Kidney (tissue), 14 donors: ENCODE measurements around the gene UBE2D1. TPM values are rescaled to one million over a fixed set of nuclear protein-coding genes. Genes with fewer than 3 reads are reported as not detected.
A peak's percentile ranks its signal among the peaks of the same experiment; 100 is the strongest.

ENCODE experiments used
- DNase-seq, 5 donors: peaks; one replicate each; pipeline ENCODE4 v3.0.0-alpha.2; 2013 to 2020
- FAIRE-seq: peaks from 2 replicates; lab custom pipeline; 2012; peaks lifted over from hg19 to GRCh38; lab: Jason Lieb, UNC
- H3K27ac ChIP-seq, 2 donors: one replicate each; pipeline ENCODE4 v1.7.0; 2013; ENCODE audit warnings: low read depth in 2 of 2, low read length in 2 of 2, inconsistent platforms in 1 of 2
- H3K27me3 ChIP-seq: one replicate; pipeline ENCODE4 v1.7.1; 2013; ENCODE audit warnings: low read length, inconsistent platforms; ENCODE audit not compliant: control insufficient read depth, insufficient read depth
- H3K36me3 ChIP-seq, 3 donors: one replicate each; pipeline versions ENCODE4 v1.7.0 to v1.7.1; 2013; ENCODE audit warnings: low read length in 3 of 3, control low read depth in 1 of 3, inconsistent platforms in 1 of 3; ENCODE audit not compliant: insufficient read depth in 3 of 3, control insufficient read depth in 2 of 3
- H3K4me1 ChIP-seq, 3 donors: one replicate each; pipeline versions ENCODE4 v1.7.0 to v1.7.1; 2013; ENCODE audit warnings: low read length in 3 of 3, inconsistent platforms in 1 of 3, low read depth in 1 of 3; ENCODE audit not compliant: control insufficient read depth in 2 of 3, insufficient read depth in 2 of 3
- H3K4me3 ChIP-seq, 3 donors: one replicate each; pipeline versions ENCODE4 v1.7.0 to v1.8.1; 2013; ENCODE audit warnings: low read length in 3 of 3, control low read depth in 1 of 3, inconsistent platforms in 1 of 3
- H3K9ac ChIP-seq, 3 donors: one replicate each; pipeline versions ENCODE4 v1.7.0 to v1.7.1; 2013; ENCODE audit warnings: low read length in 3 of 3, control low read depth in 1 of 3, inconsistent platforms in 1 of 3
- H3K9me3 ChIP-seq, 3 donors: one replicate each; pipeline versions ENCODE4 v1.7.0 to v1.7.1; 2013; ENCODE audit warnings: low read length in 3 of 3, control low read depth in 1 of 3, inconsistent platforms in 1 of 3; ENCODE audit not compliant: control insufficient read depth in 2 of 3, insufficient read depth in 1 of 3
- intact Hi-C: fragments of 100-400 bp; cut with DNase I; formaldehyde crosslinking; loops from one replicate; pipeline ENCODE4 v1.11.1; 2022
- polyA plus RNA-seq: library from polyadenylated mRNA; stranded (reverse); fragments of 350-450 nt; fragmentation: Illumina TruSeq; extraction: RNeasy Lipid Tissue Mini Kit (QIAGEN cat#74804); gene quantifications from one replicate; pipeline ENCODE4 v1.2.3, GENCODE V29; 2014; ENCODE audit warnings: low read depth, low replicate concordance; ENCODE audit not compliant: insufficient read depth
- total RNA-seq: library from RNA; stranded (reverse); fragmentation: NEBNext Ultra II Directional; extraction: Animal tissue kit (Norgen Biotek cat#: 25700); gene quantifications from one replicate; pipeline ENCODE4 v1.2.1, GENCODE V29; 2021
- TF ChIP-seq, protein P1 (sequence below): IDR thresholded peaks from 3 replicates; pipeline ENCODE4 v1.5.1; 2012; ENCODE audit warnings: mild to moderate bottlenecking, moderate library complexity, borderline replicate concordance; ENCODE audit not compliant: insufficient read depth; ENCODE audit errors: extremely low read depth
- donor health status: control.
- donor health status: control.
- donor health status: control.
- donor health status: control.
- donor health status: control.
- donor health status: DM: yes; HTN: yes; CAD: no.
- donor health status: Normal renal cell carcinoma (clear cell type).

The UBE2D1 gene
- total and polyA plus RNA-seq, 2 donors from 2014 or later: 12.0 to 15.4 TPM

DNA sequence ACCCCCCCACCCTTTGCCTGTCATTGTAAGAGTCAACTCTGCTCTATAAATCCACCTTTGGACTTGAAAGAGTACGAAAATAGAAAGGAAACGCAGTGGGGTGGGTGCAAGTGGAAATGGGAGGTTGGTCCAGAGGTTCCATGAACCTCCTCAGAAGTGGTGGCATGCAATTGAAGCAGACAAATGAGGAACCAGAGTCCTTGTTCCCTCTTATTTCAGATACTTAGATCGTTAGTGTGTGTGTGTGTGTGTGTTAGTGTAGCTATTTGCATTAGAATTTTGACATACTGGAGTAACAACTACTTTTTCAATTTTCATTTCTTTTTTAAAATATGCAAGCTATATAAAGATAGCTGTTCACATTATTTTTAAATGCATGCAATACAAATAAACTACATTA, 32.3 kb downstream of the UBE2D1 start:
- no peak for DNase-seq
- intact Hi-C loops: no loop called here
- no peaks in the 10 kb centered on the region for H3K27me3 ChIP-seq
- TF ChIP-seq, protein P1, sequence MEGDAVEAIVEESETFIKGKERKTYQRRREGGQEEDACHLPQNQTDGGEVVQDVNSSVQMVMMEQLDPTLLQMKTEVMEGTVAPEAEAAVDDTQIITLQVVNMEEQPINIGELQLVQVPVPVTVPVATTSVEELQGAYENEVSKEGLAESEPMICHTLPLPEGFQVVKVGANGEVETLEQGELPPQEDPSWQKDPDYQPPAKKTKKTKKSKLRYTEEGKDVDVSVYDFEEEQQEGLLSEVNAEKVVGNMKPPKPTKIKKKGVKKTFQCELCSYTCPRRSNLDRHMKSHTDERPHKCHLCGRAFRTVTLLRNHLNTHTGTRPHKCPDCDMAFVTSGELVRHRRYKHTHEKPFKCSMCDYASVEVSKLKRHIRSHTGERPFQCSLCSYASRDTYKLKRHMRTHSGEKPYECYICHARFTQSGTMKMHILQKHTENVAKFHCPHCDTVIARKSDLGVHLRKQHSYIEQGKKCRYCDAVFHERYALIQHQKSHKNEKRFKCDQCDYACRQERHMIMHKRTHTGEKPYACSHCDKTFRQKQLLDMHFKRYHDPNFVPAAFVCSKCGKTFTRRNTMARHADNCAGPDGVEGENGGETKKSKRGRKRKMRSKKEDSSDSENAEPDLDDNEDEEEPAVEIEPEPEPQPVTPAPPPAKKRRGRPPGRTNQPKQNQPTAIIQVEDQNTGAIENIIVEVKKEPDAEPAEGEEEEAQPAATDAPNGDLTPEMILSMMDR: no peak
- H3K9me3 ChIP-seq: no peaks in the 10 kb centered on the region
- no peak overlapping the region for H3K27ac ChIP-seq
- H3K4me1 ChIP-seq: no peaks in the 10 kb centered on the region
- FAIRE-seq: no peak
- no peak overlapping the region for H3K4me3 ChIP-seq
- H3K36me3 ChIP-seq: no peaks in the 10 kb centered on the region
- no peak overlapping the region for H3K9ac ChIP-seq

DNA sequence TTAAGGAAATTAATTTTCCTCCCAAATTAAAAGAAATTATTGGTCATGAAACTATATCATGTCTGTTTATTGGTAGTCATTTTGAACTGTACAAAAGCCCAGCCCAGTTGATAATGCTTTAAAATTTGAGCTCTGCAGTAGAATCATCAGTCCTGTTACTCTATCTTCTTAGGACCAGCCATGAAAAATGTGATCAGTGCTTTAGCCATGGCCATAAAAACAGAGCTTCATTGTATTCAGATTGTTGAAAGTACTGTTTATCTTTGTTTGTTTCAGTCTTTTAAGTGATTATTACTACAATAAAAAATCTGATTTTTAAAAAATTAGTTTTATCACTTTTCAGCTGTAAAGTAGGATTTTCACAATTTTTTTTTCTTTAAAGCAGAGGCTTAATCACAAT, 36.7 kb downstream of the UBE2D1 start:
- no peak for DNase-seq
- no peak overlapping the region for H3K4me3 ChIP-seq
- intact Hi-C loops: no loop called here
- H3K36me3 ChIP-seq: no peaks in the 10 kb centered on the region
- no peaks in the 10 kb centered on the region for H3K9me3 ChIP-seq
- FAIRE-seq: no peak
- TF ChIP-seq, protein P1: no peak
- H3K4me1 ChIP-seq: no peaks in the 10 kb centered on the region
- H3K9ac ChIP-seq: no peak overlapping the region
- no peak overlapping the region for H3K27ac ChIP-seq
- H3K27me3 ChIP-seq: no peaks in the 10 kb centered on the region

DNA sequence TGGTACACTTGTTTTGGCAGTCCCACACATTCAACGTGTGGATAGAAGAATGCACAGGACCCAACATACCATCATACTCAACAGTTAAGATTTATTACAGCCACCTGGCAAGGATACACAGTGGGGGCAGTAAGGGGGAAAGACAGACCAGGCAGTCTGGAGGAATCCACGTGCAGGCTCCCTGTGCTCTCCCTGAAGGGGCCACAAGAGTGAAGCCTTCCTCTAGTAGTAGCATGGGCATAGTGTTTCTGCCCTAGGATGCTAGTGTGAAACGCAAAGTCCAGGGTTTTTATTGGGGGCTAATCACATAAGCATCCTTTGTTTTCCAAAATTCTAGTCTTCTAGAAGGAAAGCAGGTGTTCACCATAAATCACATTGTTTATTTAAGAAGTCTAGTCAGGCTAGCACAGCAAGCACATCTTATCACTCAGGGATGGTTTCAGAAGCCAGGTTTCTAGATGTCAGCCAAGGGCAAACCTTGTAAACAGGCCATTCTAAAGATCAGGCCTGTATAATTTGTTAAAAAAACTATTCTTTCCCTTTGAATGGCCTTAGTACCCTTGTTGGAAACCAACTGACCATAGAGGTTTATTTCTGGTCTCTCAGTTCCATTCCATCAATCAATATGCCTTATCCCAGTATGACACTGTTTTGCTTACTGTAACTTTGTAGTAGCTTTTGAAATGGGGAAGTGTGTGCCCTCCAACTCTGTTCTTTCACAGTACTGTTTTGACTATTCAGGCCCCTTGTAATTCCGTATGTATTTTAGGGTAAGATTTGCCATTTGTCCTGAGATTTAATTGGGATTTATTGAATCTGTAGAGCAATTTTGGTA, 38.0 kb downstream of the UBE2D1 start:
- intact Hi-C loops: no loop called here
- Histone ChIP-seq H3K4me1 (no peaks in the 10 kb centered on the region), H3K27me3 (no peaks in the 10 kb centered on the region), H3K9me3 (no peaks in the 10 kb centered on the region), H3K4me3 (no peak overlapping the region), H3K36me3 (no peaks in the 10 kb centered on the region), H3K9ac (no peak overlapping the region), H3K27ac (no peak overlapping the region)
- DNase-seq: peak in 1 of 5 donors; percentile 4
- no peak for FAIRE-seq
- TF ChIP-seq, protein P1: no peak
